ENCODE measurements around the gene GNAZ.

DNA sequence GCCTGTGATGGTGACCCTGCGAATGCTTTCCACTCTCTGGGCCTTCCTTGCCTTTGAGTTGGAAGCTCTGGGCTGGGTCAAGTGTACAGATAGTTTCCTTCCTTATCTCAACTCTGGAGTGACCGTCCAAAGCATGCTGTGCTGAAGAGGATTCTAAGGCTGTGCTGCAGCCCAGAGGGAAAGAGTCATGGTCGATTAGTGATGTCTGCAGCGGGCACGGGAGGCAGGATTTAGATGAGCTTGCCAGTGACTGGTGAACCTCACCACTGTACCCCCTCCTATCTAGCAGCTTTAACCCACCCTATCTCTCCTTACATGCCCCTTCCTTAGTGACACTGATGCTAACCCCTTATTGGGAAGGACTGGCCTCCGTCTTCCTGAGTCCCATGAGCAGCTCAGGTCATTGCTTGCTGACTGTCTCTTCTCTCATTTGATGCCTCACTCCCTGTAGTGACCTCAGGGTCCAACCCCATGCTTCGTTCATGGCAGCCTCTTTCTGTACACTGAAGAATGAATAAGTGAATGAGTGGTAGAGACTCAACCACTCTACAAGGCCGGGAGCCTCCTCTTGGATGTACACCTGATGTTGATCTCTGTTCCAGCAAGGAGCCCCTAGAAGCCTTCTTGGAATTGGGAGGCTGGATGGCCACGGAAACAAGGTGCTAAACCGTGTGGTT lies 6.7 kb downstream of the GNAZ start:
- TF ChIP-seq, protein P1, sequence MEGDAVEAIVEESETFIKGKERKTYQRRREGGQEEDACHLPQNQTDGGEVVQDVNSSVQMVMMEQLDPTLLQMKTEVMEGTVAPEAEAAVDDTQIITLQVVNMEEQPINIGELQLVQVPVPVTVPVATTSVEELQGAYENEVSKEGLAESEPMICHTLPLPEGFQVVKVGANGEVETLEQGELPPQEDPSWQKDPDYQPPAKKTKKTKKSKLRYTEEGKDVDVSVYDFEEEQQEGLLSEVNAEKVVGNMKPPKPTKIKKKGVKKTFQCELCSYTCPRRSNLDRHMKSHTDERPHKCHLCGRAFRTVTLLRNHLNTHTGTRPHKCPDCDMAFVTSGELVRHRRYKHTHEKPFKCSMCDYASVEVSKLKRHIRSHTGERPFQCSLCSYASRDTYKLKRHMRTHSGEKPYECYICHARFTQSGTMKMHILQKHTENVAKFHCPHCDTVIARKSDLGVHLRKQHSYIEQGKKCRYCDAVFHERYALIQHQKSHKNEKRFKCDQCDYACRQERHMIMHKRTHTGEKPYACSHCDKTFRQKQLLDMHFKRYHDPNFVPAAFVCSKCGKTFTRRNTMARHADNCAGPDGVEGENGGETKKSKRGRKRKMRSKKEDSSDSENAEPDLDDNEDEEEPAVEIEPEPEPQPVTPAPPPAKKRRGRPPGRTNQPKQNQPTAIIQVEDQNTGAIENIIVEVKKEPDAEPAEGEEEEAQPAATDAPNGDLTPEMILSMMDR (IDR thresholded peaks at IDR 0.05) = no peak
- no peak for TF ChIP-seq POLR2A (IDR thresholded peaks at IDR 0.05)

All from thyroid gland (tissue), 4 donors.